Activated T-helper 9 cell treated with anti-CD3 and anti-CD28 coated beads, Interleukin-2, amount 50 U/mL, for 16 hours (primary cell): ENCODE results near the gene MYOM1.

Experiments used
- DNase-seq: peaks from one replicate; pipeline ENCODE4 v3.0.0-alpha.2; 2020; ENCODE audit warnings: low read depth

The MYOM1 gene

DNA sequence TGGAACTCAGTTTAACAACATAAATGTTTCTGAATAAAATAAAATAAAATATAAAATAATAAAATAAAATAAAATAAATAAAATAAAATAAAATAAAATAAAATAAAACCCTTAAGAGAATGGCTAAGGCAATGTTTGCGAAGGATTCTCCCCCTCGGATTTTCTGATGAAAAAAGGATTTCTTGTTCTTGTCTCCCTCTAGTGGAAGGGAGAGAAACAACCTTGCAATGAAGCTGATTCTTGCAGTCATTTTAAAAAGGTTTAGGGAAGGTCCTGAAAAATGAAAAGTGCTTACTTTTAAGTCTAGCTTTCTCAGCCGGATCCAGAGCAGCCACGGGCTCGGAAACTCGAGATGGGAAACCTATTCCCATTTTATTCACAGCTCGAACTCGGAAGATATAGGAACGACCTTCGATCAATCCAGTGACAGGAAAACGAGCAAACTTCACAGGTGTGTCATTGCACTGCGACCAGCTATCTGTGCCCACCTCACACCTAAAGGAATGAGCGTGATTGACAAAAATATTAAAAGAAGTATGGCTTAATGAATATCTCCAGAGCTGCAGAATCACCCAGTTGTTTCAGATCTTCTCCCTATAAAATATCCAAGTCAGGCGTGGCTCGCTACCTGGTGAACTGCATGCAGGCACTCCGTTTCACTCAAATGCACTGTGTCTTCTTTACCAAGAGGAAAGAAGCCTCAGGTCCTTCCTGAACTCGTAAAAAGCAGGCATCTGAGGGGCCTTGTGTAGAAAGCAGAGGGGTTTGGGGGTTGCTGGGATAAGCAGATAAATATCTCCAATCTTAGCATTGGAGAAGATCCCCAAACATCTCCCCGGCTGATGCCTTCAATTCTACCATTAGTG, 68.1 kb downstream of the MYOM1 start:
- DNase-seq = no peak

DNA sequence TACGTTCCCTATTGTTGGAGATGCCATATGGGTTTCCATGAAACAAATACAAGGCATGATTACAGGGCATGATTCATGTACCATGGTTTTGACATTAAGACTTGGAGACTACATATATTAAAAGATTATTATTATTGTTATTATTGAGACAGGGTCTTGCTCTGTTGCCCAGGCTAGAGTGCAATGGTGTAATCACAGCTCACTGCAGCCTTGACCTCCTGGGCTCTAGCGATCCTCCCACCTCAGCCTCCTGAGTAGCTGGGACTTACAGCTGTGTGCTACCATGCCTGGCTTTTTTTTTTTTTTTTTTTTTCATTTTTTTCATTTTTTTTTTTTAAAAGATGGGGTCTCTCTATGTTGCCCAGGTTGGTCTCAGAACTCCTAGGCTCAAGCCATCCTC, 69.1 kb downstream of the MYOM1 start:
- no peak for DNase-seq

DNA sequence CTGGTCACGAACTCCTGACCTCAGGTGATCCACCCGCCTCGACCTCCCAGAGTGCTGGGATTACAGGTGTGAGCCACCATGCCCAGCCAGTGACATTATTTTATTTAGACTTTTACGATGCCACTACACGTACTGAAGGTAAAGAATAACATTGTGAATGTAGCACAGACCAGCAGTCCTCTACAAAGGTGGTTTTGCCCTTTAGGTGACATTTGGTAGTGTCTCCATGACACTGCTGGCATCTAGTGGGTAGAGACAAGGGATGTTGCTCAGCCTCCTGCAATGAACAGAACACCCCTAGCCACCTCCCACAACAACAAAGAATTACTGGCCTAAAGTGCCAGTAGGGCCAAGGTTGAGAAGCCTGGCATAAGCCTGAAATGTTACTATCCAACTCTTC, 69.5 kb downstream of the MYOM1 start:
- DNase-seq = no peak

DNA sequence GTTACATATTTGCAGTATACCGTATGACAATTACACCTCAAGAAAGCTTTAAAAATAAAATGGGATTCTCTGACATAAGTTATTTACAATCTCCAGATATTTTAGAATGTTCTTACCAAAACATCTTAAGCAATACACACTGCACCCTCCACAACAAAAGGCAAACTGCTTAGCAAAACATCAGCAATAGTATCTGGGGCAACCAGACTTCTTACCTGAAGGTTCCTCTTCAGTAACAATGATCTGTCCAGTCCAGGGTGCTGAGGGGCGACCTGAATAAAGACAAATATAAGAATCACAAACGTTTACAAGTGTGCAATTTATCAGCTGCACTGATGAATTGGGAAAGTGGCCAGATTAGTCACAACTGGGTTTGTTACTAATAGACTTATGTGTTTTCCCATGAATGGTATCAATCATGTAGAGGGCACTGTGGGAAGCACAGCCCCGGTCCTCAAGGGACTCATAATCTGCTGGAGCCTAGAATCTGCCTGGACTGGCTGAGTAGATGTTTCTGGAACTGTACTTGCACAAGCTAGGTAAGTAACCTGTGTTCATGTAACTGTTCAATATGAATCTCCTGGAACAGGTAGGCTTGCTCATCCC, 70.7 kb downstream of the MYOM1 start:
- no peak for DNase-seq

DNA sequence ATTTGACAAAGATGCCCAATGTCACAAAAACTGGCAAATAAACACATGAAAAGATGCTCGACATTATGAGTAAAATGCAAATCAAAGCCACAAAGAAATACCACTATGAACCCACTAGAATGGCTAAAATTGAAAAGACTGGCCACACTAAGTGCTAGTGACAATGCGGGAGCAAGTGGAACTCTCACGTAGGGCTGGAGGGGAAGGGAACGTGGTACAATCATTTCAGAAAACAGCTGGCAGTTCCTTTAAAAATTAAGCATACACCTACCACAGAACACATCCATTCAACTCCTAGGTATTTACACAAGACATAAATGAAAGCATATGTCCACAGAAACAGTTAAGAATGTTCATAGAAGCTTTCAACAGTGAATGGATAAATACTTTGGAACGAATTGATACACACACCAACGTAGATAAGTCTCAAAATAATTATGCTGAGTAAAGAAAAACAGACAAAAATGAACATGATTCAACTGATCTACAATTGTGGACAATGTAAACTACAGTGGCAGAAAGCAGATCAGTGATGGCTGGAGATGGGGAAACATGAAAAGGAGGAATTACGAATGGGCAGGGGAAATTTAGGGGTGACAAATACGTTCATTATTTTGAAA, 71.7 kb downstream of the MYOM1 start:
- no peak for DNase-seq

DNA sequence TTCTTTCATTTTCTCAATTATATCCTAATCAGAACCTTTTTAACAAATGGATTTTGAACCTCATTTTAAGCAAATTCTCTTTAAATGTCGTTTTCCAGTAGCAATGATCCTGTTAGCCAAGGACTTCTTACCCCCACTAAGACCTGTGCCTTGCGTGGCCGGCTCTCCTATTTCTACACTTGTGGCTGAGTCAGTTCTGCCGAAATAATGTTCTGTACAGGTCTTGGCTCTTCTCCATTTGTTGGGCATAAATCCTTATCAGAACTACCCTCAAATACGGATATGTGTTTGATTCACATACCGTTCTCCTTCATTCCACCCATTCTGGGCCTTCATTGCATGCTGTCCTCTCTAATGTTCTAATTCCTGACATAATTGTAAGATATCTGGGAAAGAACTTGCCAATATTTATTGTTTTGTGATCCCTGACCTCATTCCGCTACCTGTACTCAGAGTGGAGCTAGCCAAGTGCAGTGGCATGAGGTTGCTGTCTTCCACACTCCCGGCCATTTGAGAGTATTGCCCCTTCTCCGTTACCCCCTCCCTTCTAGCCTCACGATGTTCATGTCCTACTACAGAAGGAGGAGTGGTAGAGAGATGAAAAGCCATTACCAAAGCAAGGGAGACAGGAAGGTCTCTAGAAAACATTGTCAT, 78.7 kb downstream of the MYOM1 start:
- DNase-seq = no peak

DNA sequence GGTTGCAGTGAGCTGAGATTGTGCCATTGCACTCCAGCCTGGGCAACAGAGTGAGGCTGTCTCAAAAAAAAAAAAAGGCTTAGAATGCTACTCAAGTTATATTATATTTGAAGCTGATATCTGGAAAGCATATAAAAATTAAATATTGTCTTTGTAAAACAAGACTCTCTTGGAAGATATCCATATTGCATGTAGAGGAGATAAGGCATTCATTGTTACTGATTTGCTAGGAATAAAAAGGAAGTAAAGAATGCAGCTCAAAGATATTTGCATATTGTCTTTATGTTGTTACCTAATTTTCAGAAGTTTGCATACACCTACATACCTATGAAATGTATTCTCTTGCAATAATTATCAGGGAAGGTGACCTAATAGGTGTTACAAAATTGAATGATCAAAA, 79.4 kb downstream of the MYOM1 start:
- DNase-seq = no peak

DNA sequence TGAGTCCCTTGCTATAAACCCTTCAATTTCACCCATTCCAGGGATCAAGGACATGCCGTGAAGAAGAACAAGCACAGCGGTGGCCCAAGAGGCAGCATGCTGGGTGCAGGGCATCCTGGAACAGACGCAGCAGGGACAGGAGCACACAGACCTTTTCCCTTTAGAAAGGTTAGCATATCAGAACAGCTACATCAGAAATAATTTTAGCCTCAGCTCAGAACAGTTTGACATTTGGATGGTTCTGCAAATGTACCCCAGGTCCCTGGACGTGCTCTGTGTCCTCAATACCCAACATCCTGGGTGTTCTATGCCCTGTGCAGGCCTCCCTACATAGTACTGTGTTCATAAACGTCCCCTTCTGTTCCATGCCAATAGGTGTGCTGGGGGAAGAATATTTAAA, 80.4 kb downstream of the MYOM1 start:
- DNase-seq = no peak

DNA sequence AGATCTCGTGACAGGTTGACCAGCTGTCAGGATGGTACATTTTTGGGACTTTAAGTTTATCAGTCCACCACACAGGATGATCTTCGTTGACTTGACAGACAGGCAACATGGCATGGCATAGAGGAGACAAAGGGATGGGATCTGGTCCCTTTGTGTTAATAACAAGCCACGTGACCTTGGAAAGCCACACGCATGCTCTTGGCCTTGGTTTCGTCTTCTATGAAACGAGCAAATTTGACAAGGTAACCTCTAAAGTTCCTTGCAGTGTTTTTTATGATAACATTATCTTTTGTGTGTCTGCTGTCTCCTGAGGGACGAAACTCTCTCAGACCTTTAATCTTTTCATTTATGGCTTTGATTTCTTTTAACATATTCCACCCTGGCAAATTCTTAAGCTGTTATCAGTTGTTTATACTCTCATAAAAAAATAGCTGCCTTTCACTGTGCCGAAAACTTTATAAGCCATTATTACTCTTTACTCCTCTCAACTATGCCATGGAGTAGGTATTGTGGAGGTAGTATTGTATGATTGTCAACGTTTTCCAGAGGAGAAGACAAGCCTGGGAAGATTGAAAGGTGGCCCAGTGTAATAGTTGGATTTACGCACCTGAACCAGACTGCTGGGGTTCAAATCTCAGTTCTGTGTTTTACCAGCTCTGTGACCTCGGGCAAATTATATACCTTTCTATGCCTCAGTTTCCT, 81.3 kb downstream of the MYOM1 start:
- no peak for DNase-seq

DNA sequence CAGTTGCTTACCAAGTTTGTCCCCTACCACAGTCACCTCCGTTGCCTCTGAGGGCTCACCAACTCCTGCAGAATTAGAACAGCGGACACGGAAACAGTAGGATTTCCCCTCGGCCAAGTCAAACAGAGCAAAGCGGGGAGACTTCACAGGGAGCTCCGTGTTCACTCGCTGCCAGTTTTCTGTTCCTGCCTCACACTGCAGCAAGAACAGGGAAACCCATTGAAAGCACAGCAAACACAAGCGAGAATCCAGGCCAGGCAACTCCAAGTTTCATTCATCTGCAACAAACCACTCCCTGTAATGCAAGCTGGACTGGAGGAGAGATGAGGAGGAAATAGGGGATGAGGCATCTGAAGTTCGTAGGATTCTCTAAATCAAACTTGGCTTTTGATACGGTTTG, 84.2 kb downstream of the MYOM1 start:
- no peak for DNase-seq

DNA sequence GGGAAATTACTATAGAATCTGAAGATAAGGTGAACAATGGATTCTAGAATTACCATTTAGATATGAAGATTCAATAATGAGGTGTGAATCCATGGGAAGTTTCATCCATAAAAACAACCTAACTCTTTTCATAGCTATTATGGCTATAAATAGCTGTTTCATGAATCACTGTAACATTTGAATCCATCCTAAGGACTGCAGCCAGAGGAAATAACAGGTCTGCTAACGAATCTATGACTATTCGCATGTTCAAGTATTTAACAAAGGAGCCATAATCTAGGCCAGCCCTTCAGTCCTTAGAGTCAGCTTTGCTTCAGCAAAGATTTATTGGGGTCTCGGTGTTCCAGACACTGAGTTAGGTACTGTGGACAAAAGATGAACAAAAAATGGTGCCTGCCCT, 87.1 kb downstream of the MYOM1 start:
- no peak for DNase-seq

DNA sequence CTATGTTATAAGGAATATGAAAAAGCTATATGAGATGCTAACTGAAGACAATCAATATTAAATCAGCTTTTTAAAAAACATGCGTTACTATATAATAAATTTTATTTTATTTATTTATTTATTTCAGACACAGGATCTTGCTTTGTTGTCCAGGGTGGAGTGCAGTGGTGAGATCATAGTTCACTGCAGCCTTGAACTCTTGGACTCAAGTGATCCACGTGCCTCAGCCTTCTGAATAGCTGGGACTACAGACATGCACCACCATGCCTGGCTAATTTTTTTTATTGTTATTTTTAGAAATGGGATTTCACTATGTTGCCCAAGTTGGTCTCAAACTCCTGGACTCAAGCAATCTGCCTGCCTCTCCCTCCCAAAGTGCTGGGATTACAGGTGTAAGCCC, 89.4 kb downstream of the MYOM1 start:
- DNase-seq = no peak

DNA sequence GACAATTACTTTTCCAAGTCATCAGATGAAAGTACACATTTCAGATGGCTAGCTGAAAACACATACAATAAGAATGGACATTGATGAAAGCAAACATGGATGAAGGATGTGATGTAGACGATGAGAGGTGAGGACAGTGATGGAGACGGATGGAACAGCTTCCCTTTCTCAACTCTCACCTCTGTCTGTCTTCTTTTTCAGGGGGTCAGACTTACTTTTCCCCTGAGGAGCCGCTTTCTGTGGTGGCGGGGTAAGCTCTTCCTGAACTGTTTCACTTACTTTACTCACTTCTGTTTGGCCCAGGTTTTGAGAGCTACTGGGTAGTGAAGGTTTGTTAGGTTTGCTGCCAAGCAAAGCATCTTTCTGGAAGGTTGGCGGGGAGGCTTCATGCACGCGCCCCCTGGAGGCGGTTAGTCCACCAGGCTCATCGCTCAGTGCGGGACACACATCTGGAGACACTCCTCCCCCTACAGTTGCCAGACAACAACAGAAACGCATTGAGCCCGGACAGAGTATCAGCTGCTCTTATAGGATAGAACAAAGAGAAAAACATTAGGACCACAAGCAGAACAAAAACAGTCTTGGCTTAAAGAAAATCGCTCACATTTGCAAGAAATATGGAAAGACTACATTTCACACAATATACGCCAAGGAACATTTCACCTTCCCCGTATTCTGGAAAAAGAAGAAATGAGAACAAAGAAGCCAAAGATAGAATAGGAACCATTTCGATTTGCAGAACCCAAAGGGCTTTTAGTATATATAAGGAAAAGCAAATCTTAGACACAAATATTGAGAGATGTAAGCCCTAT, 90.5 kb downstream of the MYOM1 start:
- peak; percentile 72 for DNase-seq

DNA sequence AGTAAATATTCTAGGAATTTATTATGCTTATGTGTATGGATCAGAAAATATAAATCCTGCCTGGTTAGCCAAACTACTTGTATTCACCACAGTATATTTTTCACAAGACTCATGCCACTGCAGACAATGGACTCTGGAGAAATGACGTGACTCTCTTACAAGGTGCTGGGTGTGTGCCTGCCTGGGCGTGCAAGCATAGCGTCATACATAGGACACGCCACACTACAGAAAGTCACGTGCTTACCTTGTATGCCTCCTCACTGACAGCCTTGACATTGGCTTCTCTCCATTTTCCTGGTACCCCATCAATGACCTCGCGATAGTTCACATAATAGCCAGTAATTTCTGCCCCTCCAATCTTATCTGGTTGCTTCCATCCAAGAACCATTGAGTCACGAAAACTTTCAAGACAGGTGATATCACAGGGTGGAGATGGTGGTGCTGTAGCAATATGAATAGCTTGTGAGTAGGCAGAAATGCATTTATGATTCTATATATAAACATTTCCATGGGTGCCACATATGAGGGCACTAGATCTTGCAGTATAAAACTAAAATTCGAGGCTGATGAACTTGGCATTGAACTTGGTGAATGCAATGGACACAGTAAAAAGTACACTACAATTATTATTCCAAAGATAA, 93.2 kb downstream of the MYOM1 start:
- DNase-seq = no peak

DNA sequence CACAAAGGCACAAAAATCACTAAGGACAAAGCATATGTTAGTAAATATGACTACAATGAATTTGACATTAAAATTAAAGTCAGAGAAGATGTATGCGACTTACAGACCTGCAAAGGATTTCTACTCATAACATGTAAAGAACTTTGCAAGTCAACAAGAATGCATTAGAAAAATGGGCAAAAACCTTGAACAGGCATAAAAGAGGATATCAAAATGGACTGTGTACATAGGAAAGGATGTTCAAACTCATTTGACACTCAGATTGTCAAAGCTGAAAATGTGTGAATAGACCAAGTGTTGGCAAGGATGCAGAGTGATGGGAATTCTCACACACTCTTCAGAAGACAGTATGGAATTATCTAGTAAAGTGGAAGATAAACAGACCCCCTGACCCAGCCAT, 94.9 kb downstream of the MYOM1 start:
- DNase-seq = no peak

DNA sequence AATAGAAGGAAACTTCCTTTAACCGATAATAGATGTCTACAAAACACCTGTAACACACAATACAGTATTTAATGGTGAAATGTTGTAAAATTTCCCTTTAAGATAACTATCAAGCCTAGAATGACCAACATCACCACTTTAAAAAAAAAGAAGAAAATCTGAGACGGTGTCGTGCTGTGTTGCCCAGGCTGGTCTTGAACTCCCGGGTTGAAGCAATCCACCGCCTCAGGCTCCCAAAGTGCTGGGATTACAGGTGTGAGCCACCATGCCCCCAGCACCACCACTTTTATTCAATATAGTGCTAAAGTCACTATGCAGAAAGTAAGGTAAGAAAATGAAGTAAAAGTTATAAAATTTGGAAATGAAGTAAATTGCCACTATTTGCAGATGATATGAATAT, 96.9 kb downstream of the MYOM1 start:
- no peak for DNase-seq

DNA sequence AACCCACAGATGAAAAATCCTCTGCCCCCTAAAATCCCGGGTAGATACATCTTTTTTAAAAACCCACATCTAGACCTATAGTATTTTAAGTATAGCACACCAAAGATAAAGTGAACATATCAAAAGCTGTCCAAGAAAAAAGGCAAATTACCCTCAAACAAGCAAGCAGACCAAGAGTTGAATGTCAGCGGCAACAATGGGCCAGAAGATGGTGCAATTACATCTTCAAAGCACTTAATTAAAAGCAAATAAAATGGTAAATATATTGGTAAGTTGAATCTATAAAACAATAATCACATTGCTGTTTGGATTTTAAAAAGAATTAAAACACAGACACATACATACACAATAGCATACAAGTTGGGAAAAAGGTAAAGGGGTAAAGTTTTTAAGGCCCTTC, 98.5 kb downstream of the MYOM1 start:
- no peak for DNase-seq

DNA sequence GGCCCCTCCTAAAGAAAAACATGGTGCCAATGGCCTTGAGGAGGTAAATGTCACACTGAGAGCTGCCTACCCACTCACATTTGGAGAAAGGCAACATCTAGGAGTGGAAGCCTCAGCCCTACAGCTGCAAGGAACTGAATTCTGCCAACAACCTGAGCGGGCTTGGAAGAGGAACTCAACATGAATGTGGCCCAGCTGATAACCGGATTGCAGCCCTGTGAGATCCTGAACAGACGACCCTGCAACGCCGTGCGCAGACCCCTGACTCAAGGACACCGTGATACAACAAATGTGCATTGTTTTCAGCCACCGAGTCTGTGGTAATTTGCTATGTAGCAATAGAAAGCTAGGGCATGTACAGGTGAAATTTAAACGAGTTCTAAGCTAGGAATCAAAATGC, 99.4 kb downstream of the MYOM1 start:
- no peak for DNase-seq

DNA sequence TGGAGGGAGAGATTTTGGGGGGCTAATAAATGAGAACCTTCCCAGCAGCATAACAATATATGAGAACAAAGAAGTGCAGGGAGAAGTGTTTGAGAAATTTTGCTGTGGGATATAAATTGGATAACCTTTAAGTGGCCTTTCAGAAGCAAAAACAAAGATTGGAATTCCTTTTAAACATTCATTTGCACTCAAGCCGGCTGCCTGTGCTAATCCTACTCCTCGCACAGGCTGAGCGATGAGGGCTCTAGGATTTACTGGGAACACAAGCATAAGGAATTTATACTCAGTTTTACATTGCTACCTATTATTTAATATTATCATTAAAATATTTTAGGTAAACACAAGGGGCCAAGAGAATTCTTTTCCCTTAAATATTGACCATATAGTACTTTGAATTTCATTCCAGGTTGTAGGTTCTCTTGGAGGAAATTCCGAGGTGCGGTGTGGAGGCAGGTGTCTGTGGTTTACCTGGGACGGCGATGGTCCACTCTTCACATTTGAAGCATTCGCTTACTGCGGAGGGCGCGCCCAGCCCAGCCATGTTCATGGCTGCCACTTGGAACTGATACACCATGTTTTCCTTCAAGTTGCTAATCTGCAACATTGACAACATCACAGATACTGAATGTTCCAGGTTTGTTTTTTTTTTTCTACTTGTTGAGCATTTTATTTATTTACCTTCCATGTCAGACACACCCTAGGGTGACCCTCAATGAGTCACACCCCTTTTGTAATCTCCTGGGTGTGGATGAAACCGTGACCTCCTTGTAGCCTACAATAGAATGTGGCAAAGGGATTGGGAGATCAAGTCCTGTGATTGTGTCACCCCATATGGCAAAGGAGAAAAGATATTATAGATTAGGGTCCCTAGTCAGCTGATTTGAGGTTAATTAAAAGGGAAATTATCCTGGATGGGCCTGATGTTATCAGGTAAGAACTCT, 100.1 kb downstream of the MYOM1 start:
- DNase-seq = no peak
